Ectodermal cell (in vitro differentiated cells): Measurements from ENCODE around the gene TMED9.
A peak's percentile ranks its signal among the peaks of the same experiment; 100 is the strongest.

Source experiments
- H3K27ac ChIP-seq: 2 replicates; pipeline ENCODE4 v1.7.0; 2013; ENCODE audit warnings: mild to moderate bottlenecking, low read depth, low read length; ENCODE audit not compliant: insufficient read depth, poor library complexity, severe bottlenecking
- H3K27me3 ChIP-seq: 2 replicates; pipeline ENCODE4 v1.7.0; 2013; ENCODE audit warnings: mild to moderate bottlenecking, low read length; ENCODE audit not compliant: insufficient read depth, control insufficient read depth, poor library complexity, severe bottlenecking
- H3K36me3 ChIP-seq: one replicate; pipeline ENCODE4 v1.7.0; 2013; ENCODE audit warnings: low read length; ENCODE audit not compliant: control insufficient read depth, insufficient read depth
- H3K4me1 ChIP-seq: one replicate; pipeline ENCODE4 v1.7.0; 2013; ENCODE audit warnings: low read length; ENCODE audit not compliant: control insufficient read depth, insufficient read depth
- H3K4me3 ChIP-seq: 2 replicates; pipeline ENCODE4 v1.7.0; 2013; ENCODE audit warnings: low read depth, low read length, control low read depth; ENCODE audit not compliant: insufficient read depth
- H3K9me3 ChIP-seq: 2 replicates; pipeline ENCODE4 v1.7.0; 2013; ENCODE audit warnings: mild to moderate bottlenecking, low read length, moderate library complexity; ENCODE audit not compliant: control insufficient read depth
- WGBS, 2 experiments: methylation state at CpG; one replicate each; pipeline ENCODE4 v1.1.7; 2013; ENCODE audit warnings: missing lambda C conversion rate in 2 of 2; 5-methylcytosine and 5-hydroxymethylcytosine counted together

Gene TMED9

GRCh38 chr5:177596775-177597238, 4.8 kb downstream of the TMED9 start:
- 90 to 96% methylated on average over 2 of the region's 2 CpGs for WGBS, 2 experiments
- Histone ChIP-seq H3K9me3 (no peaks in the 10 kb centered on the region), H3K27ac (no peak overlapping the region), H3K4me1 (peaks cover 6% of the 10 kb centered on the region), H3K27me3 (peaks cover 12% of the 10 kb centered on the region), H3K36me3 (peaks cover 22% of the 10 kb centered on the region), H3K4me3 (no peak overlapping the region)

GRCh38 chr5:177598477-177598876, 6.5 kb downstream of the TMED9 start:
- no peaks in the 10 kb centered on the region for H3K9me3 ChIP-seq
- peaks cover 22% of the 10 kb centered on the region for H3K36me3 ChIP-seq
- peaks cover 12% of the 10 kb centered on the region for H3K27me3 ChIP-seq
- H3K27ac ChIP-seq = no peak overlapping the region
- WGBS, 2 experiments = 79 to 81% methylated on average over 4 to 5 of the region's 5 CpGs
- H3K4me1 ChIP-seq = peaks cover 6% of the 10 kb centered on the region
- no peak overlapping the region for H3K4me3 ChIP-seq

GRCh38 chr5:177599731-177600507, 7.9 kb downstream of the TMED9 start, which contains the start of gene B4GALT7:
Gene B4GALT7, plus strand, starts transcription at chr5:177600132. Its CDS starts 79 bp downstream, at chr5:177600211.
- H3K27ac ChIP-seq = peak within 1 kb of the TSS; percentile 50

GRCh38 chr5:177600508-177601018, 8.6 kb downstream of the TMED9 start:
- Histone ChIP-seq H3K4me1 (peaks cover 6% of the 10 kb centered on the region), H3K36me3 (peaks cover 6% of the 10 kb centered on the region), H3K9me3 (no peaks in the 10 kb centered on the region), H3K27ac (peak overlapping the region; percentile 50), H3K27me3 (peaks cover 12% of the 10 kb centered on the region), H3K4me3 (peak overlapping the region; percentile 78)
- WGBS, 2 experiments = 22 to 23% methylated on average over 16 of the region's 16 CpGs

More at GRCh38 chr5:177599731-177600507, 7.9 kb downstream of the TMED9 start, which contains the start of gene B4GALT7:
- Histone ChIP-seq H3K27me3 (peaks cover 12% of the 10 kb centered on the region), H3K4me1 (peaks cover 6% of the 10 kb centered on the region), H3K9me3 (no peaks in the 10 kb centered on the region), H3K36me3 (peaks cover 13% of the 10 kb centered on the region), H3K4me3 (peak within 1 kb of the TSS; percentile 78)
- WGBS, 2 experiments = 0 to 1% methylated on average over 86 of the region's 86 CpGs

GRCh38 chr5:177601126-177601525, 9.1 kb downstream of the TMED9 start:
- Histone ChIP-seq H3K27me3 (peaks cover 12% of the 10 kb centered on the region), H3K36me3 (peaks cover 2% of the 10 kb centered on the region), H3K27ac (no peak overlapping the region), H3K4me1 (peaks cover 6% of the 10 kb centered on the region), H3K9me3 (no peaks in the 10 kb centered on the region), H3K4me3 (peak overlapping the region; percentile 78)
- 95% methylated on average over 11 of the region's 11 CpGs for WGBS, 2 experiments

- 95% methylated on average over 13 of the region's 13 CpGs for WGBS, 2 experiments
- no peak overlapping the region for H3K27ac ChIP-seq
- H3K9me3 ChIP-seq = no peaks in the 10 kb centered on the region
- no peaks in the 10 kb centered on the region for H3K36me3 ChIP-seq
- no peak overlapping the region for H3K4me3 ChIP-seq
- H3K27me3 ChIP-seq = peaks cover 12% of the 10 kb centered on the region
- H3K4me1 ChIP-seq = peaks cover 6% of the 10 kb centered on the region
Observed at GRCh38 chr5:177601577-177602457, 9.8 kb downstream of the TMED9 start.

- no peak overlapping the region for H3K27ac ChIP-seq
- WGBS, 2 experiments = 91 to 92% methylated on average over 4 of the region's 4 CpGs
- H3K4me3 ChIP-seq = no peak overlapping the region
- peaks cover 6% of the 10 kb centered on the region for H3K4me1 ChIP-seq
- no peaks in the 10 kb centered on the region for H3K9me3 ChIP-seq
- no peaks in the 10 kb centered on the region for H3K36me3 ChIP-seq
- H3K27me3 ChIP-seq = peaks cover 12% of the 10 kb centered on the region
Observed at GRCh38 chr5:177602458-177602830, 10.4 kb downstream of the TMED9 start.

- no peaks in the 10 kb centered on the region for H3K9me3 ChIP-seq
- H3K36me3 ChIP-seq = no peaks in the 10 kb centered on the region
- H3K4me1 ChIP-seq = peaks cover 12% of the 10 kb centered on the region
- H3K4me3 ChIP-seq = no peak overlapping the region
- 92 to 93% methylated on average over 8 of the region's 8 CpGs for WGBS, 2 experiments
- peaks cover 8% of the 10 kb centered on the region for H3K27me3 ChIP-seq
- no peak overlapping the region for H3K27ac ChIP-seq
Observed at GRCh38 chr5:177603631-177604030, 11.6 kb downstream of the TMED9 start.

- Histone ChIP-seq H3K27ac (no peak overlapping the region), H3K9me3 (no peaks in the 10 kb centered on the region), H3K36me3 (no peaks in the 10 kb centered on the region), H3K4me1 (peaks cover 12% of the 10 kb centered on the region), H3K4me3 (no peak overlapping the region), H3K27me3 (peaks cover 5% of the 10 kb centered on the region)
- 93 to 95% methylated on average over 27 of the region's 27 CpGs for WGBS, 2 experiments
Observed at GRCh38 chr5:177604116-177604521, 12.1 kb downstream of the TMED9 start.

GRCh38 chr5:177604656-177605055, 12.7 kb downstream of the TMED9 start:
- no peaks in the 10 kb centered on the region for H3K9me3 ChIP-seq

More at GRCh38 chr5:177604656-177605055, 12.7 kb downstream of the TMED9 start:
- H3K4me3 ChIP-seq = no peak overlapping the region
- no peak overlapping the region for H3K27ac ChIP-seq
- H3K27me3 ChIP-seq = no peaks in the 10 kb centered on the region
- WGBS, 2 experiments = 94 to 95% methylated on average over 5 of the region's 5 CpGs
- H3K36me3 ChIP-seq = no peaks in the 10 kb centered on the region
- H3K4me1 ChIP-seq = peaks cover 12% of the 10 kb centered on the region
